Endodermal cell (in vitro differentiated cells): ENCODE results near the gene PIM3. TPM values are rescaled to one million over a fixed set of nuclear protein-coding genes. Genes with fewer than 3 reads are reported as not detected.
"Not testable (repeated sequence)": the region's sequence is repeated elsewhere in the genome, so short reads cannot be mapped to it uniquely, and the experiment has no call there.

Experiments used
- DNase-seq: peaks from one replicate; pipeline ENCODE4 v3.0.0-alpha.2; 2017
- H3K27ac ChIP-seq: 2 replicates; pipeline ENCODE4 v1.5.1; 2013; ENCODE audit warnings: mild to moderate bottlenecking, low read depth, low read length, moderate library complexity
- H3K27me3 ChIP-seq: 2 replicates; pipeline ENCODE4 v1.6.1; 2013; ENCODE audit warnings: mild to moderate bottlenecking, low read length, moderate library complexity; ENCODE audit not compliant: insufficient read depth, control insufficient read depth, poor library complexity, severe bottlenecking
- H3K36me3 ChIP-seq: 2 replicates; pipeline ENCODE4 v1.7.0; 2013; ENCODE audit warnings: mild to moderate bottlenecking, low read length, moderate library complexity; ENCODE audit not compliant: control insufficient read depth, insufficient read depth
- H3K4me1 ChIP-seq: one replicate; pipeline ENCODE4 v1.7.0; 2013; ENCODE audit warnings: low read length; ENCODE audit not compliant: control insufficient read depth, insufficient read depth
- H3K4me3 ChIP-seq: 2 replicates; pipeline ENCODE4 v1.5.1; 2013; ENCODE audit warnings: mild to moderate bottlenecking, low read length, moderate library complexity
- H3K9ac ChIP-seq: 2 replicates; pipeline ENCODE4 v1.6.1; 2013; ENCODE audit warnings: mild to moderate bottlenecking, low read length, moderate library complexity; ENCODE audit not compliant: poor library complexity, severe bottlenecking; ENCODE audit errors: extremely low read depth
- H3K9me3 ChIP-seq: 2 replicates; pipeline ENCODE4 v1.6.1; 2013; ENCODE audit warnings: mild to moderate bottlenecking, low read length, moderate library complexity; ENCODE audit not compliant: control insufficient read depth
- H3K27ac Mint-ChIP-seq: 2 replicates; pipeline ENCODE4 v1.8.0; 2020; ENCODE audit warnings: mixed read lengths
- H3K27me3 Mint-ChIP-seq: 2 replicates; pipeline ENCODE4 v1.8.0; 2021; ENCODE audit warnings: mild to moderate bottlenecking, mixed read lengths; ENCODE audit not compliant: insufficient read depth
- H3K36me3 Mint-ChIP-seq: 2 replicates; pipeline ENCODE4 v1.8.0; 2020; ENCODE audit warnings: low read depth, mixed read lengths
- H3K4me1 Mint-ChIP-seq: 2 replicates; pipeline ENCODE4 v1.8.0; 2020; ENCODE audit warnings: mixed read lengths
- H3K4me3 Mint-ChIP-seq: 2 replicates; pipeline ENCODE4 v1.8.0; 2020; ENCODE audit warnings: mild to moderate bottlenecking, moderate library complexity, mixed read lengths
- H3K9me3 Mint-ChIP-seq: 2 replicates; pipeline ENCODE4 v1.8.0; 2020; ENCODE audit warnings: mild to moderate bottlenecking, mixed read lengths
- CTCF ChIP-seq: fragments of 200-600 bp; sonication (generic); conservative IDR thresholded peaks from 2 replicates; pipeline ENCODE4 v1.5.0; 2021; ENCODE audit warnings: antibody characterized with exemption, mild to moderate bottlenecking
- WGBS, 2 experiments: methylation state at CpG; one replicate each; pipeline versions ENCODE4 v1.1.5 to v1.1.7; 2013; ENCODE audit warnings: missing lambda C conversion rate in 2 of 2, mixed read lengths in 1 of 2; ENCODE audit not compliant: insufficient coverage in 1 of 2, insufficient read length in 1 of 2; 5-methylcytosine and 5-hydroxymethylcytosine counted together
- total RNA-seq, 2 donors: library from RNA; stranded (reverse); fragmentation: NEBNext Ultra II Directional in 1 of 2; extraction: Animal tissue kit (Norgen Biotek cat#: 25700) in 1 of 2; gene quantifications; 2 replicates in 1 of 2; 3 replicates in 1 of 2; pipeline ENCODE4 v1.2.1, GENCODE V29; 2021

Gene PIM3
- total RNA-seq, 2 donors from 2014 or later: 31.5 to 36.6 TPM

- Mint-ChIP-seq H3K4me3 (no peak overlapping the region), H3K27ac (no peak overlapping the region)
- H3K27ac ChIP-seq: no peak overlapping the region
Observed at GRCh38 chr22:49943405-49943765, 17.2 kb upstream of the PIM3 start.

DNA sequence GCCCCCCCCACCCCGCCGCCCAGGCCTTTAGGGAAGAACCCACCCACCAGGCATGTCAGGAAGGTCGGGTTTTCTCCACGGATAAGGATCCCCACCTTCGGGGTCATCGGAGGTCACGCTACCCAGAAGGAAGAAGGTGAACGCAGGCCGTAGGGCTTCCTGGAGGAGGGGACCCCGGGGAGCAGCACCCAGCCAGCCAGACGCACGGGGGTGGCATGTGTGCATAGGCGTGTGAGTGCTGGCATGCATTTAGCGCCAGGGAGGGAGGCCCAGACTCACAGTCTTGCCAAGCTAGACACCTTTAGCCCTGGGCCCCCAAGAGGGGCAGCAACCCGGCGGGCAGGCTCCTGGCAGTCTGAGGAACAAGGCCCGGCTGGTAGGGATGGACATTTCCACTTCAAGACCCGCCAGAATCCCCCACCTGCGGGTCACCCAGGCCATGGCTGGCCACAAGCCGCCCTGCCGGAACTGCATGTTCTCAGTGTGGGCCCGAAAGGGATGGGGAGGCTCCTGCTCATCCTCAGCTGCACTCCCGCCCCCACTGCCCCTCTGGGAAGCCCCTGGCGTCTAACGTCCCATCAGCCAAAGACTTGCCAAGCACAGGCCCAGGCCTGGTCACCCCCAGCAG is 16.7 kb upstream of the PIM3 start:
- no peaks in the 10 kb centered on the region for H3K36me3 Mint-ChIP-seq
- no peak for TF ChIP-seq CTCF
- H3K9me3 Mint-ChIP-seq: peaks cover 5% of the 10 kb centered on the region
- Histone ChIP-seq H3K36me3 (no peaks in the 10 kb centered on the region), H3K9me3 (no peaks in the 10 kb centered on the region), H3K27me3 (no peaks in the 10 kb centered on the region), H3K9ac (no peak overlapping the region), H3K27ac (no peak overlapping the region), H3K4me1 (no peaks in the 10 kb centered on the region), H3K4me3 (no peak overlapping the region)
- H3K4me3 Mint-ChIP-seq: no peak overlapping the region
- no peaks in the 10 kb centered on the region for H3K4me1 Mint-ChIP-seq
- no peak for DNase-seq
- no peak overlapping the region for H3K27ac Mint-ChIP-seq
- WGBS, 2 experiments: 92 to 95% methylated on average over 20 to 25 of the region's 25 CpGs
- peaks cover 2% of the 10 kb centered on the region for H3K27me3 Mint-ChIP-seq

More at GRCh38 chr22:49943405-49943765, 17.2 kb upstream of the PIM3 start:
- Histone ChIP-seq H3K27me3 (no peaks in the 10 kb centered on the region), H3K4me1 (no peaks in the 10 kb centered on the region), H3K9me3 (no peaks in the 10 kb centered on the region), H3K9ac (no peak overlapping the region), H3K36me3 (no peaks in the 10 kb centered on the region), H3K4me3 (no peak overlapping the region)
- Mint-ChIP-seq H3K27me3 (peaks cover 2% of the 10 kb centered on the region), H3K4me1 (no peaks in the 10 kb centered on the region), H3K36me3 (no peaks in the 10 kb centered on the region), H3K9me3 (peaks cover 5% of the 10 kb centered on the region)
- TF ChIP-seq CTCF: no peak
- 85 to 89% methylated on average over 10 to 11 of the region's 11 CpGs for WGBS, 2 experiments
- DNase-seq: no peak

- Mint-ChIP-seq H3K4me3 (no peak overlapping the region), H3K27me3 (peaks cover 2% of the 10 kb centered on the region), H3K27ac (no peak overlapping the region), H3K9me3 (peaks cover 3% of the 10 kb centered on the region), H3K36me3 (no peaks in the 10 kb centered on the region), H3K4me1 (no peaks in the 10 kb centered on the region)
- Histone ChIP-seq H3K27me3 (no peaks in the 10 kb centered on the region), H3K27ac (no peak overlapping the region), H3K9ac (no peak overlapping the region), H3K36me3 (no peaks in the 10 kb centered on the region), H3K9me3 (no peaks in the 10 kb centered on the region), H3K4me1 (no peaks in the 10 kb centered on the region), H3K4me3 (no peak overlapping the region)
- no peak for DNase-seq
- no peak for TF ChIP-seq CTCF
- 83 to 95% methylated on average over 2 to 13 of the region's 13 CpGs for WGBS, 2 experiments
Observed at GRCh38 chr22:49944399-49944891, 16.1 kb upstream of the PIM3 start.

- 86 to 93% methylated on average over 3 to 10 of the region's 17 CpGs for WGBS, 2 experiments
- H3K9ac ChIP-seq: not testable (repeated sequence)
Observed at GRCh38 chr22:49945042-49945794, 15.4 kb upstream of the PIM3 start.

More at GRCh38 chr22:49945042-49945794, 15.4 kb upstream of the PIM3 start:
- not testable (repeated sequence) for H3K4me1 Mint-ChIP-seq, H3K4me1 ChIP-seq, DNase-seq, H3K4me3 ChIP-seq, H3K4me3 Mint-ChIP-seq, H3K9me3 Mint-ChIP-seq, H3K36me3 Mint-ChIP-seq, H3K36me3 ChIP-seq, H3K9me3 ChIP-seq, H3K27me3 Mint-ChIP-seq, H3K27ac Mint-ChIP-seq, H3K27ac ChIP-seq, H3K27me3 ChIP-seq
